HG02798 (cell line): ENCODE measurements around the gene BTBD9.
"Not testable (repeated sequence)": the region's sequence is repeated elsewhere in the genome, so short reads cannot be mapped to it uniquely, and the experiment has no call there.

Source experiments
- ATAC-seq: cut with Tn5 transposase; IDR thresholded peaks from one replicate; pipeline ENCODE4 v1.9.1; 2021; ENCODE audit warnings: mild to moderate bottlenecking; ENCODE audit not compliant: unreplicated experiment, poor library complexity

BTBD9 gene

DNA sequence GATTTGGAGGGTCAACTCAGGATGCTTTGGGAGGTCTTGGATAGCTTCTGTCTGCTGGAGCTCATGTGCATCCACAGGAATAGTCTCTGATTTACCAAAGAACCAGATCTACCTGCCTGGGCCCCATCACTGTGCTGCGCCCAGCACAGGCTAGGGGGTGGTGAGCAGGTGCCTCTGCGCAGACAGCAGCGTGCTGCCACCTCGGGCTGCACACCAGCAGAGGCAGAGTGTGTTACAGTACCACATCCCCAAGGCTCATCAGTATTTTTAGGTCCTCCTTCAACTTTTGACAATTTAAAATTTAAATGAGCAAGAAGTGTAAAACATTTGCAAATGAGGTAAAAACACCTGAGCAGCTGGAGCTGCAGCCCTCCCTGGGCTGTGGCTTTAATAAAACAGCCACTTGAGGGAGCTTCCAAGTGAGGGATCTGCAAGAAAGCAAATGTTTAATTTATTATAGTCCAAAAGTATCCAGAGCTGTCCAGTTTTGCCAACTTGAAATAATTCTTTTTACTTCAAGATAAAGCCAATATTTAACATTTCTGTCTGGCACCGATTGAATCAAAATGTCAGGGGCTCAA, 495.3 kb downstream of the BTBD9 start:
- no peak for ATAC-seq

GRCh38 chr6:38143191-38144150, 496.3 kb downstream of the BTBD9 start:
- ATAC-seq, result no peak

DNA sequence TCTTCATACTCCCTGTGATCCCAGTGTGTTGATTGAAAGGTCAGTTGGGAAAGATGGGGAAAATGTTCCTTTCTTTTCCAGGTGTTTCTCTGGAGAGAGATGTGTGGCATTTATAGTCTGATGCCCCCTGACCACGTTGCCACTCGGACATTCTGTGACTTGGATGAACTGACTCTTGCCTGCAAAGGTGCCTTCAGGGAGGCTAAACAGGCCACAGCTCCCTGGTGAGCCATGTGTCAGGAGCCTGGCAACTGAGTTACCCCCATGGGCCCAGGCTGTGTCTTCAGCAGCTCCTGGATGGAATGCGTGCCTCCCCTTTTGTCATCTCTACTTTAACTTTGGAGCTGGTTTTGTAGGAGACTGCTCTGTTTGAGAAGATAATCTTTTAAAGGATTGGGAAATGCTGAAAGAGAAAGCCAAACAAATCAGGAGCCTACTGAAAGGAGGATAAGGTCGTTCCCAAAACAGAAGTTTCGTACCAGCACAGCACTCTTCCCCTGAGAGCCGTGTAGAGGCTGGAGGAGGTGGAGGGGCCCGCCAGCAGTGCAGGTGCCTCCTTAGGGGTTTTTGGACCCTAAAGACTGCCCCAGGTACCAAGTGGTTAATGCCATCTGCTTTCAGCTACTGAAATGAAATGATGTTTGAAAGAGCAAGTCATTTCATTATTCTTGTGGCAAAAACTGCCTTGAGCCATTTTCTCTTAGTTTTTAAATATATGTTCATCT, 497.4 kb downstream of the BTBD9 start:
- no peak for ATAC-seq

- no peak for ATAC-seq
Measured at GRCh38 chr6:38141716-38142115, 498.0 kb downstream of the BTBD9 start.

DNA sequence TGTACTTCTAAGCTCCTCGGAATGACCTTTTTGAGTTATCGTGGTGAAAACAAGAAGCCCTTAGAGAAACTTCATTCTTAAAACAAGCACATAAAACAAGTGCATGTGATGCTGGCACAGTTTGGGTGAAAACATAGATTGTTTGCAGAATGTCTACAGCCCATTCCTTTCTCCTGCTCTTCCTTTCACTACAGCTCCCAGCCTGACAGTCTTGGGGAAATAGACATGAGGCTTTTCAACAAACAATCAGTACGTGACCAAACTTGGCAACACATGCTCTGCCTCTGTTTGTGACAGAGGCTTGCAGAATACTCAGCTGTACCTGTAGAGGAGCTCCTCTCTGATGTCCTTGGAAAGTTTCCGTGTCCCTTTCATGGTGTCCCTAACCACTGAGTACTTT, 498.6 kb downstream of the BTBD9 start:
- ATAC-seq, result no peak

DNA sequence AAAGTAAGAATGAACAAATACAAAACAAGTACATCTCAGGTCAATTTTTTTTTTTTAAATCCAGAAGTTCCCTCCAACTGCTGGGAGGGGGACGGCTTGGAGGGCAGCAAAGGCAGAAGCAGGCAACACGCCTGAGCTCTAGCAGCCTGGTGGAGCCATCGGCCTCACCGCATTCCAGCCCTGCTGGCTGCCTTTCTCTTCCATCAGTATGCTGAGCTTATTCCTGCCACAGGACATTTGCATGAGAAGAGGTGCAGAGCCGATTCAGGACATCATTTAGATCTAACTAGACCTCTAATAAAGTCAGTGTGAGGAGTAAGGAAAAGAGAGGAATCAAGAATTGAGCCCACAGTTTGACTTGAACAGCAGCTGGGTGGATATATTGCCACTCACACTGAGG, 501.4 kb downstream of the BTBD9 start:
- ATAC-seq, result no peak

GRCh38 chr6:38137608-38138265, 502.0 kb downstream of the BTBD9 start:
- no peak for ATAC-seq

- ATAC-seq, result no peak
Measured at GRCh38 chr6:38136547-38136946, 503.2 kb downstream of the BTBD9 start.

DNA sequence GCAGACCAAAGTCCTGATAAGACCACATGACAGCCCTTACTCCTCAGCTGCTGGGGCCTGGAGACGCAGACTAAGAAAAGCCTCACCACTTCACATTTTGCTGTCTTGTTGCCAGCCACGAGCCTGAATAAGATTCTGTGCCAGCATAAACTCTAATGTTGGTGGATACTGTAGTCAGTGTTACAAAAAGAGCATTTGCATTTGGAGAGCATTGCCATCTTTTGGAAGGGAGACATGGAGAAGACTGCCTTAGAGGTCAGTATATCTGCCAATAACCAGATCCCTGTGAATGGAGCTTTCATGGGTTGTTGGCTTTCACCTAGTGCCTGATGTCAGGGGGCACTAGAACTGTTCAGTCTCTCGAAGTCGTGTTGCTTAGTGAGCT, 505.0 kb downstream of the BTBD9 start:
- ATAC-seq, result no peak

- ATAC-seq, result no peak
Measured at GRCh38 chr6:38133932-38134703, 505.6 kb downstream of the BTBD9 start.

- peak; percentile 60 for ATAC-seq
Measured at GRCh38 chr6:38131527-38131965, 508.2 kb downstream of the BTBD9 start.

DNA sequence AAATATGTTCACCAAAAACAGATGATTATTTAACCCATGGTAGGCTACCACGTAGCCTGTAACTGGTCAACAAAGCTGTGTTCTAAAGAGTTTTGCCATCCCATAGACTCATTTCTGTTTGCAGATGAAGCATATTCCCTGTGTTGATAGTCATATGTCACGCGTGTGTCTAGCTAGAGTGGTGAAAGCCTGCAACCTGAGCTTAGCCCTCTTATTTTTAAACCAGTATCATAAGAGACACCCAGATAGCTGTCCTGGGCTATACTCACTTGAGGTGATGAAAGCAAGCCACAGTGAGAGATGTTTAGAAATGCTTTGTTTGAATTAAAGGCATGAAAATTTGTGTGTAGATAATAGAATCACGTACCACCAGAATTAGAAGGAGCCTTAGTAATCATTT, 512.4 kb downstream of the BTBD9 start:
- ATAC-seq, result no peak

- not testable (repeated sequence) for ATAC-seq
Measured at GRCh38 chr6:38124224-38124926, 515.4 kb downstream of the BTBD9 start.

- ATAC-seq, result no peak
Measured at GRCh38 chr6:38119516-38119915, 520.2 kb downstream of the BTBD9 start.

DNA sequence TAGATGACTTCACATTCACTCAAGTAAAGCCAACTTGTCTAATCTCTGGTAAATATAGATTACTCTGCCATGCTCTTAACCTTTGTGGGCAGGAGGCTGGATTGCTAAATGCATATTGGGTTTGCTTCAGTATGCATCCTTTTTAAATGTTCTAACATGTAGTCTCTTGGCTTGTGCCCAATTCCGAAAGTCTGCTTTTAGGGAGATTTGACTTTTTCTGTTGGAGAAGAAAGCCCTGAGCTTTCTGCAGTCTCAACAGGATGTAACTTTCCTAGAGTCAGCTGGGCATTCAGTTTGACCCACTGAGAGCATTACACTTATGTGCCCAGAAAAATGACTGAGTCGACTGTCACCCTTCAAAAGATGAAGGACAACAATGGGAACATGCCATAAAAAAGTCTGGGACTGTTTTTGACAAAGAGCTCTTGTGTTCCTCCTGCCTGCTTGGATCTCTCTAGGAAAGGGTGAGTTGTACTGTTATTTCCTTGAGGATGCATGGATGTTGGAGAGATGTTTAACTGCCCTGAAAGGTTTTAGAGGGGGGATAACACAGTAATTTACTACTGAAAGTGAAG, 520.9 kb downstream of the BTBD9 start:
- no peak for ATAC-seq
